Hematopoietic multipotent progenitor cell treated with erythropoietin and hydrocortisone succinate and interleukin-3 and kit ligand, for 6 days (in vitro differentiated cells): ENCODE results near the gene ZNF629.

Source experiments
- DNase-seq: peaks from one replicate; pipeline ENCODE4 v3.0.0-alpha.2; 2015

ZNF629 gene

DNA sequence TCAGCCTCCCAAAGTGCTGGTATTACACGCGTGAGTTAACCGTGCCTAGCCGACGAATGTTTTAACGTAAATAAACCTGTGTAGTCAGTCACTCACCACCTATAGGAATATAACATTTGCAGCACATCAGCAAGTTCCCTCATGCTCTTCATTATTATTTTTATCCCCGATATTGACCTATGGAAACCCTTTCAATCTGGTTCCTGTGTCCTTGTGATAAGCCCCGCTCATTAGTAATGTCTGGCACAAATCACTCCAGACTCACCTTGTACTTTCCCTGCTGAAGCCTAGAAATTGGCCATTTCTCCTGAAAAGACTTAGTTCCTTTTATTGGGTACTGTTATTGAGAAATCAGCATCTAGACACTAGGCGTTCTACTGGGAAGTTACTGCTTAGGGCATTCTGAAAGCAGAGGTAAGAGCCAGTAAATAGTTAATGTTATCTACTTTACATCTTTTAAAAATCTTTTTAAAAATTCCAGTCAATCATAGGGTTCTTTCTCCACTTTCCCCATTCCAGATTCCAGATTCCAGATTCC lies 40.3 kb downstream of the ZNF629 start:
- DNase-seq = no peak

DNA sequence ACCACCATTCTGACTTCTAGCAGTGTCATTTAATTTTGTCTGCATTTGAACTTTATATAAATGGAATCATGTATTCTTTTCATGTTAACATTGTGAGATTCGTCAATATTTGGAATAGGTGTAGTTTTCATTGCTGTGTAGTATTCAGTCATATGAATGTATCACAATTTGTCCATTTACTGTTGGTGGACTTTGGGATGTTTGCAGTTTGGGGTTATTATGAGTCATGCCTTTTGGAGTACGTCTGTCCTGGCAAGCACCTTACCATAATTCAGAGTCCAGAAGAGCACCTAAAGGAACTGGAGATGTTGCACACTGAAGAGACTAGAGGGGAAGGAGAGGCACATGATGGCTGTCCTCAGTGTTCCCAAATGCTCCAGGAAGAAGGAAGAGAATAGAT lies 41.9 kb downstream of the ZNF629 start:
- no peak for DNase-seq

DNA sequence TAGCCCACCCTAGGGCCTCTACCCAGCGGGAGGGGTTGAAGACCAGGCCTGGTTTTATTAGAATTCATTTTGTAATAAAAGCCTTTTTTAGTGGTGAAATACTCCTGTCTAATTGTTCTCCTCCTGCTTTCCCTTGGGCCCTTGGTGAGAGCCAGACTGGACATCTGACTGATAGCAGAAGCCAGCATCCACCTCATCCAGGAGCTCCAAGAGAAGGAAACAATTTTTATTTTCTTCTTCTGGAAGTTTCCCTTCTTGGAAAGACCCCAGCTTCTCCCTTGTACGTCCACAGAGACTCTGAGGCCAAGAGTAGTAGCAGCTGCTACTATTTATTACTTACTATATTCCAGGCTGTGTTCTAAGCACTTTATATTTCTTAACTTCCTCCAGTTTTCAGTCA lies 42.8 kb downstream of the ZNF629 start:
- no peak for DNase-seq

DNA sequence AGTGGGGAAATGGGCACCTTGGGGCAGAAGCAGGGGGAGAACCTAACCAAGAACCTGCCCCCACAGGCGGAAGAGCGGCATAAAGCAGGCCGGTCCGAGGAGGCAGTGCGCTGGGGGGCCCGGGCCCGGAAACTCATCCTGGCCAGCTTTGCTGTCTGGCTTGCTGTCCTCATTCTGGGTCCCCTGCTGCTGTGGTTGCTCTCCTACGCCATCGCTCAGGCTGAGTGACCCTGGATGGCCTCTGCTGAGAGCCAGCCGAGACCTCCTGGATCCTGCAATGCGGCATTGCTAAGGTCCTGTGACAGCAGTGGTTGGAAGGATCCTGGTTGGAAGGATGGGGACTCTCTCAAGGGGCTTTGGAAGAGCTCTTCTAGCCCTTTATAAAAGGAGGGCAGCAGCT lies 43.3 kb downstream of the ZNF629 start:
- DNase-seq = no peak

DNA sequence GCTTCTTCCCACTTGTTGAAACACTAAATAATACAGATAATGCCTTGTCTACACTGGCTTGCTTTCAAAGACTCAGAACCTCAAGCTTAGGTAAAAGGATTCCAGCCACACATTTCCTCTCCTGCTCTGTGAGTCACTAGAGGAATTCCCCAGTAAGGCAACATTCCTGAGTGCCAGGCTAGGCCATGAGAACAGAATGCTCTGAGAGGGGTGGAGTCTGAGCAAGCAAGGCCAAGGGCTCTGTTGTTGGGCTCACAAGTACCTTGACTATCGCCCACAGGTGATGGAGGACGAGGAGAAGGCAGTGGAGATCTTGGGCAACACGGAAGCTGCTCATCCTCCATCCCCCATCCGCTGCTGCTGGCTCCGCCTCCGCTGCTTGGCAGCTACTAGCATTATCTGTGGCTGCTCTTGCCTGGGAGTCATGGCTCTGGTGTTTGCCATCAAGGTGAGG lies 45.5 kb downstream of the ZNF629 start:
- no peak for DNase-seq

DNA sequence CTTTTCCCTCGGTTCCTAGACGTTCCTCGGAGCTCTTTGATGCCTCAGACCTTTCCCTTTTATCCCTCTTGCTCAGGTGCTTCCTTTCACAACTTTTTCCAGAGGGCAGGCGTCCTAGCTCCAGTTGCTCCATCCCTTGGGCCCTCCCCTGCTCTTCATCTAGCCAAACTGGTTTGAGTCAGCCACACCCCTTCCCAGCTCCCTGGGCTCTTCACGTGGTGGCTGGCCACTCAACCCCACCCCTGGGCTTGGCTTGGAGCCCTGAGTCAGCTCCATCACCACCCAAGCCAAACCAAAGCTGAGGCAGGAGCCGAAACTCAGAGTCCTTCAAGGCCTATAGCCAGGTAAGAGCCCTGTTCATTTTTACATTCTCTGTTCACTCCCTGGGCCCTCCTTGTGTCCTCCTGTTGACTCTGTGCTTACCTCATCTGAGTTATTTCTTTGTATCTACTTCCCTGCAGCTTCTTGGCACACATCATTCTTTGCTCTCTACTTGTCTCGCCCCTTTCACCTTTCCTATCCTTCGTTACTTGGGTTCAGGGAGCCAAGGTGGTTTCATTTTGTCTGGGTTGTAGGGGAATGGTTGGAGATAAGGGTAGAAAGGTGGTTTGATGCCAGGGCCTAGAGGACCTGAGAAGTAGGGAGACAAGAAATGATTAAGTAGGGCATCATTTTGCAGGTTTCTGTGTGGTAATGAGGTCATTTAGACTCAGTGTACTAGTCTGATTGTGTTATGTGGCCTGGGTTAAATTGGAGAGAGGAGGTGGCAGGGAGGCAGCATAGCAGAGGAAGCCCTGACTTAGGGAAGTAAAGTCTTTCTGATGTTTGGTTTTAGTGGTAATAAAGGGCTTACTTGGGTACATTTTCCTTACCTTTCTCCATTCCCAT lies 46.4 kb downstream of the ZNF629 start:
- peak; percentile 89 for DNase-seq

DNA sequence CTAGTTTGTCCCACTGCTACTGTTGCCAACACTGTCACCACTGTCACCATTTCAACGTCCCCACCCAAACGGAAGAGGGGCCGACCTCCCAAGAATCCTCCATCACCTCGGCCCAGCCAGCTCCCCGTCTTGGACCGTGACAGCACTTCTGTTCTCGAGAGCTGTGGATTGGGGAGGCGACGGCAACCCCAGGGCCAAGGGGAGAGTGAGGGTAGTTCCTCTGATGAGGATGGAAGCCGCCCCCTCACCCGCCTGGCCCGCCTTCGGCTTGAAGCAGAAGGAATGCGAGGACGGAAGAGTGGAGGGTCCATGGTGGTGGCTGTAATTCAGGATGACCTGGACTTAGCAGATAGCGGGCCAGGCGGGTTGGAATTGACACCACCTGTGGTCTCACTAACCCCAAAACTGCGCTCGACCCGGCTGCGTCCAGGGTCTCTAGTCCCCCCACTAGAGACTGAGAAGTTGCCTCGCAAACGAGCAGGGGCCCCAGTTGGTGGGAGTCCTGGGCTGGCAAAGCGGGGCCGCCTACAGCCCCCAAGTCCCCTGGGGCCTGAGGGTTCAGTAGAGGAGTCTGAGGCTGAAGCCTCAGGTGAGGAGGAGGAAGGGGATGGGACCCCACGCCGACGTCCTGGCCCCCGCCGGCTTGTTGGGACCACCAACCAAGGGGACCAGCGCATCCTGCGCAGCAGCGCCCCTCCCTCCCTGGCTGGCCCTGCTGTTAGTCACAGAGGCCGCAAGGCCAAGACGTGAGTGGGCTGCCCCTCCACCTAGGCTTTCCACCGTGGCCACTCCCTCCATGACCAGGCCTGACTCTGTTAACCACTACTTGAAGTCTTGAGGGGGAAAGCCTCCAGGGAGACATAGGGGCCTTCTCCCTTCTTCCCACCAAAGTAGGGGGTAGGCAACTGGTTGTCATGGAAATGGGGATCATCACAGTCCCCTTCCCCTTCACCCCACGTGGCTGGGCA lies 47.7 kb downstream of the ZNF629 start:
- no peak for DNase-seq

DNA sequence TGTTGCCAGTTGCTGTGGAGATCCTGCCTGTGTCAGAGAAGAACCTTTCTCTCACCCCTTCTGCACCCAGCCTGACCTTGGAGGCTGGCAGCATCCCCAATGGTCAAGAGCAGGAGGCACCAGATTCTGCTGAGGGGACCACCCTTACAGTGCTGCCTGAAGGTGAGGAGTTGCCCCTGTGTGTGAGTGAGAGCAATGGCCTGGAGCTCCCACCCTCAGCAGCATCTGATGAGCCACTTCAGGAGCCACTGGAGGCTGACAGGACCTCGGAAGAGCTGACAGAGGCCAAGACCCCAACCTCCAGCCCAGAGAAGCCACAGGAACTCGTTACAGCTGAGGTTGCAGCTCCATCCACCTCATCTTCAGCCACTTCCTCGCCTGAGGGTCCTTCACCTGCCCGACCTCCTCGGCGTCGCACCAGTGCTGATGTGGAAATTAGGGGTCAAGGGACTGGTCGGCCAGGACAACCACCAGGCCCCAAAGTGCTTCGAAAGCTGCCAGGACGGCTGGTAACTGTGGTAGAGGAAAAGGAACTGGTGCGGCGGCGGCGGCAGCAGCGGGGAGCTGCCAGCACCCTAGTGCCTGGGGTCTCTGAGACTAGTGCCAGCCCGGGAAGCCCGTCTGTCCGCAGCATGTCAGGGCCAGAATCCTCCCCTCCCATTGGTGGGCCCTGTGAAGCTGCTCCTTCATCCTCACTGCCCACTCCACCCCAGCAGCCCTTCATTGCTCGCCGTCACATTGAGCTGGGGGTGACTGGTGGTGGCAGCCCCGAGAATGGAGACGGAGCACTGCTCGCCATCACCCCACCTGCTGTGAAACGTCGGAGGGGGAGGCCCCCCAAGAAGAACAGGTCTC lies 49.0 kb downstream of the ZNF629 start:
- DNase-seq = no peak

DNA sequence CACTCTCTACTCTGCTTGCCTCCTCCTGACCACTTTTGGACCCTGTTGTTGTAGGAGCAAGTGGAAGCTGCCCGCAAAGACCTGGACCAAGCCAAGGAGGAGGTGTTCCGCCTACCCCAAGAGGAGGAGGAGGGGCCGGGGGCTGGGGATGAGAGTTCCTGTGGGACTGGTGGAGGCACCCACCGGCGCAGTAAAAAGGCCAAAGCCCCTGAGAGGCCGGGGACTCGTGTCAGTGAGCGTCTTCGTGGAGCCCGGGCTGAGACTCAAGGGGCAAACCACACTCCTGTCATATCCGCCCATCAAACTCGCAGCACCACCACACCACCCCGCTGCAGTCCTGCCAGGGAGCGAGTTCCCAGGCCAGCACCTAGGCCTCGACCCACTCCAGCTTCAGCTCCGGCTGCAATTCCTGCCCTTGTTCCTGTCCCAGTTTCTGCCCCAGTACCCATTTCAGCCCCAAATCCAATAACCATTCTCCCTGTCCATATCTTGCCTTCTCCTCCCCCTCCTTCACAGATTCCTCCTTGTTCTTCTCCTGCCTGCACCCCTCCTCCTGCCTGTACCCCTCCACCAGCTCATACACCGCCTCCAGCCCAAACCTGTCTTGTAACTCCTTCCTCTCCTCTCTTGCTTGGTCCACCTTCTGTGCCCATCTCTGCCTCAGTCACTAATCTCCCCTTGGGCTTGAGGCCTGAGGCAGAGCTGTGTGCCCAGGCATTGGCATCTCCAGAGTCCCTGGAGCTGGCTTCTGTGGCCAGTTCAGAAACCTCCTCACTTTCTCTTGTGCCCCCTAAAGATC lies 49.8 kb downstream of the ZNF629 start:
- no peak for DNase-seq

DNA sequence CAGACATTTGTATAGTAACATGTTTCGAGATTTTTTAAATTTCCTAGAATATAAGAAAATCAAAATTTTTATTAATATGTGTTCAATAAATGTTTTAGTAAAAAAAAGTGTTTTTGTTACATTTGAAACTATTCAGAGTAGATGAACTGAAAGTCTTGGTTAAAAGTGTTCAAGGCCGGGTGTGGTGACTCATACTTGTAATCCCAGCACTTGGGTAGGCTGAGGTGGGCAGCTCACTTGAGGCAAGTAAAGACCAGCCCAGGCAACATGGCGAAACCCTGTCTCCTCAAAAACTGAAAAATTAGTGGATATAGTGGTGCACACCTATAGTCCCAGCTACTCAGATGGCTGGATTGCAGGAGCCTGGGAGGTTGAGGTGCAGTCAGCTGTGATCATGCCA lies 55.6 kb downstream of the ZNF629 start:
- DNase-seq = no peak

DNA sequence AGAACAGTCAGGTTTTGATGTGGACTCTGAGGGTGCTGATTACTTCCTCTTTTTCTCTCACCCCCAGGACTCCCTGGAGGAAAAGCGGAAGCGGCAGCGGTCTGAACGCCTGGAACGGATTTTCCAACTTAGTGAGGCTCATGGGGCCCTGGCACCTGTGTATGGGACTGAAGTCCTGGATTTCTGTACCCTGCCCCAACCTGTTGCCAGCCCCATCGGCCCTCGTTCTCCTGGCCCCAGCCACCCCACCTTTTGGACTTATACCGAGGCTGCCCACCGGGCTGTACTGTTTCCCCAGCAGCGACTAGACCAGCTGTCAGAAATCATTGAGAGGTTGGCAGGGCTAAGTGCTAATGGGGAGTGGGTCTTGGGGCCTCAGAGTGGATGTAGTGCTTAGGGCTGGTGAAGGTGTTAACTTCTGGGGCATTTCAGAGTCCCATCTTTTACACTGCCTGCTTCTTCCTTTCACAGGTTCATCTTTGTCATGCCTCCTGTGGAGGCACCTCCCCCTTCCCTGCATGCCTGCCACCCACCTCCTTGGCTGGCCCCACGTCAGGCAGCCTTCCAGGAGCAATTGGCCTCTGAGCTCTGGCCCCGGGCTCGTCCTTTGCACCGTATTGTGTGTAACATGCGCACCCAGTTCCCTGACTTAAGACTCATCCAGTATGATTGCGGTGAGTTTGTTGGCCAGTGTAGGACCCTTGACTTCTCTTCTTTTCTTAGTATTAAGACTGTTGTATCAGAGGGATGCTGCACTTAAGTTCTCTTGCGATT lies 57.9 kb downstream of the ZNF629 start:
- no peak for DNase-seq
